ENCODE results near the gene RRP1B.

DNA sequence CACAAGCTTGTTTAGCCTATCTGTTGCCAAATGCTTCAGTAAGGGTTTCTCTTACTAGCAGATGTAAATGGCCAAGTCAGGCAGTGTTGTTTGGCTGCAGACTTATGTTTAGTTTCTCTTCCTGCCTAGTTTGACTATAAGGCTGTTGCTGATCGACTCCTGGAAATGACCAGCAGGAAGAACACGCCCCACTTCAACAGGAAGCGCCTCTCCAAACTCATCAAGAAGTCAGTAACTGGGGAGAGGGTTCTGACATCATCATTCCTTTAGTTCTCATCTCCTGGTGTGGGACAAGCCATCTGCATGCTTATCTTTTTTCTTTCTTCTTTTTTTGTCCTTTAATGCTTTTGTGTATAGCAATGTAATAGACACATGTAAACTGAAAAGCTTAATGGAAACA, 25.1 kb downstream of the RRP1B start:
- no peak for TF ChIP-seq ZNF274 (IDR thresholded peaks at IDR 0.05; ENCODE audit: low read depth, low read length)
- TF ChIP-seq YY1 (IDR thresholded peaks at IDR 0.05; ENCODE audit: insufficient read depth, insufficient read length) = no peak
